AG04449 (cell line): ENCODE measurements around the gene DDX53.

Source experiments
- CTCF ChIA-PET: fragments of 350-600 bp; formaldehyde crosslinking; extraction: SDS; loops from one replicate; lab custom pipeline; 2021; ENCODE audit warnings: antibody characterized with exemption; lab: Yijun Ruan, JAX
- POLR2A ChIA-PET: fragments of 400-600, 350-600 bp; formaldehyde crosslinking; extraction: SDS; loops from one replicate; lab custom pipeline; 2020; ENCODE audit warnings: antibody characterized with exemption, inconsistent platforms; lab: Yijun Ruan, JAX
- DNase-seq: peaks from one replicate; pipeline ENCODE4 v3.0.0-alpha.2; 2010; ENCODE audit warnings: low read depth, low spot score
- H3K4me3 ChIP-seq: 2 replicates; pipeline ENCODE4 v1.5.1; 2011; ENCODE audit warnings: low read depth, mild to moderate bottlenecking, control low read depth, low read length
- CTCF ChIP-seq: IDR thresholded peaks from one replicate; pipeline ENCODE4 v1.5.1; 2011; ENCODE audit warnings: mild to moderate bottlenecking, moderate library complexity, low read length, control low read depth, inconsistent platforms; ENCODE audit not compliant: insufficient read depth; ENCODE audit errors: missing control alignments

The DDX53 gene

GRCh38 chrX:22963196-22963595, 36.6 kb upstream of the DDX53 start:
- TF ChIP-seq CTCF = no peak
- POLR2A ChIA-PET = no interaction called here
- DNase-seq = no peak
- CTCF ChIA-PET = no interaction called here
- no peak overlapping the region for H3K4me3 ChIP-seq

GRCh38 chrX:22968494-22968893, 31.3 kb upstream of the DDX53 start:
- CTCF ChIA-PET = interaction anchor here (1.0 to 1.6 kb wide), 2 partner anchors 8 to 12 kb away, joined by 3 read pairs; no protein-coding TSS in a partner anchor
- POLR2A ChIA-PET = no interaction called here
- no peak for TF ChIP-seq CTCF
- no peak for DNase-seq
- no peak overlapping the region for H3K4me3 ChIP-seq

- no peak for TF ChIP-seq CTCF
- no peak overlapping the region for H3K4me3 ChIP-seq
- peak; percentile 23 for DNase-seq
- ChIA-PET CTCF (interaction anchor here (1.0 to 1.6 kb wide), 2 partner anchors 9 to 13 kb away, joined by 3 read pairs; no protein-coding TSS in a partner anchor), POLR2A (no interaction called here)
Measured at GRCh38 chrX:22969411-22969810, 30.3 kb upstream of the DDX53 start.

- ChIA-PET CTCF (no interaction called here), POLR2A (no interaction called here)
- no peak for TF ChIP-seq CTCF
- no peak for DNase-seq
- H3K4me3 ChIP-seq = no peak overlapping the region
Measured at GRCh38 chrX:22970861-22971260, 28.9 kb upstream of the DDX53 start.

- no peak overlapping the region for H3K4me3 ChIP-seq
- DNase-seq = no peak
- TF ChIP-seq CTCF = no peak
- POLR2A ChIA-PET = no interaction called here
- CTCF ChIA-PET = no interaction called here
Measured at GRCh38 chrX:22974616-22975015, 25.1 kb upstream of the DDX53 start.

GRCh38 chrX:22975786-22976185, 24.0 kb upstream of the DDX53 start:
- no peak for TF ChIP-seq CTCF
- no peak for DNase-seq
- CTCF ChIA-PET = no interaction called here
- H3K4me3 ChIP-seq = no peak overlapping the region
- POLR2A ChIA-PET = no interaction called here
